Stimulated activated naive CD8-positive, alpha-beta T cell treated with anti-CD3 and anti-CD28 coated beads, Interleukin-15, Interleukin-2, amounts not matched to agents 100 ng/mL and 50 ng/mL, for 24 hours (primary cell): ENCODE data around the gene PXK.
A peak's percentile ranks its signal among the peaks of the same experiment; 100 is the strongest.

Experiments
- H3K27ac Mint-ChIP-seq: one replicate; pipeline ENCODE4 v1.8.0; 2021; ENCODE audit warnings: mild to moderate bottlenecking, mixed read lengths
- H3K27me3 Mint-ChIP-seq: one replicate; pipeline ENCODE4 v1.8.0; 2021; ENCODE audit warnings: mixed read lengths
- H3K36me3 Mint-ChIP-seq: one replicate; pipeline ENCODE4 v1.8.0; 2021; ENCODE audit warnings: low read depth, mixed read lengths
- H3K4me1 Mint-ChIP-seq: one replicate; pipeline ENCODE4 v1.8.0; 2021; ENCODE audit warnings: low read depth, mixed read lengths
- H3K4me3 Mint-ChIP-seq: one replicate; pipeline ENCODE4 v1.8.0; 2021; ENCODE audit warnings: mild to moderate bottlenecking, mixed read lengths
- H3K9me3 Mint-ChIP-seq: one replicate; pipeline ENCODE4 v1.8.0; 2021; ENCODE audit warnings: mixed read lengths

PXK gene

GRCh38 chr3:58370407-58370806 lies 37.7 kb downstream of the PXK start:
- no peak overlapping the region for H3K27ac Mint-ChIP-seq
- H3K4me1 Mint-ChIP-seq: peaks cover 26% of the 10 kb centered on the region
- no peaks in the 10 kb centered on the region for H3K27me3 Mint-ChIP-seq
- no peaks in the 10 kb centered on the region for H3K9me3 Mint-ChIP-seq
- peaks cover 29% of the 10 kb centered on the region for H3K36me3 Mint-ChIP-seq
- H3K4me3 Mint-ChIP-seq: no peak overlapping the region

- Mint-ChIP-seq H3K27ac (no peak overlapping the region), H3K4me3 (no peak overlapping the region), H3K27me3 (no peaks in the 10 kb centered on the region), H3K36me3 (peaks cover 21% of the 10 kb centered on the region), H3K4me1 (peaks cover 13% of the 10 kb centered on the region), H3K9me3 (no peaks in the 10 kb centered on the region)
Observed at GRCh38 chr3:58371754-58372153, 39.1 kb downstream of the PXK start.

GRCh38 chr3:58375254-58375653 lies 42.6 kb downstream of the PXK start:
- no peak overlapping the region for H3K27ac Mint-ChIP-seq
- H3K27me3 Mint-ChIP-seq: no peaks in the 10 kb centered on the region
- peaks cover 26% of the 10 kb centered on the region for H3K36me3 Mint-ChIP-seq
- H3K4me3 Mint-ChIP-seq: no peak overlapping the region
- peaks cover 6% of the 10 kb centered on the region for H3K4me1 Mint-ChIP-seq
- H3K9me3 Mint-ChIP-seq: no peaks in the 10 kb centered on the region

GRCh38 chr3:58377168-58377567 lies 44.5 kb downstream of the PXK start:
- Mint-ChIP-seq H3K27me3 (no peaks in the 10 kb centered on the region), H3K4me1 (peaks cover 6% of the 10 kb centered on the region), H3K9me3 (no peaks in the 10 kb centered on the region), H3K4me3 (no peak overlapping the region), H3K36me3 (peaks cover 23% of the 10 kb centered on the region), H3K27ac (no peak overlapping the region)

GRCh38 chr3:58377750-58378149 lies 45.1 kb downstream of the PXK start:
- no peaks in the 10 kb centered on the region for H3K9me3 Mint-ChIP-seq
- H3K4me3 Mint-ChIP-seq: no peak overlapping the region
- no peak overlapping the region for H3K27ac Mint-ChIP-seq
- peaks cover 28% of the 10 kb centered on the region for H3K36me3 Mint-ChIP-seq
- H3K27me3 Mint-ChIP-seq: no peaks in the 10 kb centered on the region
- H3K4me1 Mint-ChIP-seq: peaks cover 6% of the 10 kb centered on the region

- Mint-ChIP-seq H3K27ac (peak overlapping the region; percentile 32), H3K27me3 (no peaks in the 10 kb centered on the region), H3K4me1 (peaks cover 4% of the 10 kb centered on the region), H3K9me3 (no peaks in the 10 kb centered on the region), H3K4me3 (no peak overlapping the region), H3K36me3 (peaks cover 27% of the 10 kb centered on the region)
Observed at GRCh38 chr3:58379351-58380073, 46.8 kb downstream of the PXK start.

- H3K4me1 Mint-ChIP-seq: peaks cover 8% of the 10 kb centered on the region
- no peaks in the 10 kb centered on the region for H3K27me3 Mint-ChIP-seq
- no peak overlapping the region for H3K27ac Mint-ChIP-seq
- H3K4me3 Mint-ChIP-seq: no peak overlapping the region
- H3K9me3 Mint-ChIP-seq: no peaks in the 10 kb centered on the region
- peaks cover 42% of the 10 kb centered on the region for H3K36me3 Mint-ChIP-seq
Observed at GRCh38 chr3:58383476-58383875, 50.8 kb downstream of the PXK start.

- Mint-ChIP-seq H3K27me3 (no peaks in the 10 kb centered on the region), H3K4me3 (no peak overlapping the region), H3K36me3 (peaks cover 44% of the 10 kb centered on the region), H3K27ac (no peak overlapping the region), H3K4me1 (peaks cover 8% of the 10 kb centered on the region), H3K9me3 (no peaks in the 10 kb centered on the region)
Observed at GRCh38 chr3:58383904-58384303, 51.2 kb downstream of the PXK start.

GRCh38 chr3:58384381-58385090 lies 51.8 kb downstream of the PXK start:
- Mint-ChIP-seq H3K27ac (peak overlapping the region; percentile 11), H3K4me1 (peaks cover 8% of the 10 kb centered on the region)

GRCh38 chr3:58386626-58387365 lies 54.1 kb downstream of the PXK start:
- Mint-ChIP-seq H3K9me3 (no peaks in the 10 kb centered on the region), H3K27ac (no peak overlapping the region), H3K4me3 (no peak overlapping the region), H3K27me3 (no peaks in the 10 kb centered on the region), H3K36me3 (peaks cover 44% of the 10 kb centered on the region), H3K4me1 (peaks cover 8% of the 10 kb centered on the region)

More at GRCh38 chr3:58384381-58385090, 51.8 kb downstream of the PXK start:
- Mint-ChIP-seq H3K9me3 (no peaks in the 10 kb centered on the region), H3K4me3 (no peak overlapping the region), H3K27me3 (no peaks in the 10 kb centered on the region), H3K36me3 (peaks cover 42% of the 10 kb centered on the region)

GRCh38 chr3:58387650-58388546 lies 55.2 kb downstream of the PXK start:
- peak overlapping the region; percentile 9 for H3K27ac Mint-ChIP-seq
- H3K4me1 Mint-ChIP-seq: peaks cover 8% of the 10 kb centered on the region
- no peaks in the 10 kb centered on the region for H3K9me3 Mint-ChIP-seq
- H3K36me3 Mint-ChIP-seq: peaks cover 44% of the 10 kb centered on the region
- H3K27me3 Mint-ChIP-seq: no peaks in the 10 kb centered on the region
- H3K4me3 Mint-ChIP-seq: no peak overlapping the region

- no peak overlapping the region for H3K4me3 Mint-ChIP-seq
- H3K27ac Mint-ChIP-seq: no peak overlapping the region
- peaks cover 43% of the 10 kb centered on the region for H3K36me3 Mint-ChIP-seq
Observed at GRCh38 chr3:58388550-58389091, 55.9 kb downstream of the PXK start.

GRCh38 chr3:58391156-58391865 lies 58.6 kb downstream of the PXK start:
- no peak overlapping the region for H3K27ac Mint-ChIP-seq
- H3K27me3 Mint-ChIP-seq: no peaks in the 10 kb centered on the region
- H3K4me3 Mint-ChIP-seq: no peak overlapping the region
- no peaks in the 10 kb centered on the region for H3K9me3 Mint-ChIP-seq
- peaks cover 52% of the 10 kb centered on the region for H3K36me3 Mint-ChIP-seq
- H3K4me1 Mint-ChIP-seq: peaks cover 3% of the 10 kb centered on the region

More at GRCh38 chr3:58388550-58389091, 55.9 kb downstream of the PXK start:
- H3K27me3 Mint-ChIP-seq: no peaks in the 10 kb centered on the region
- peaks cover 8% of the 10 kb centered on the region for H3K4me1 Mint-ChIP-seq
- H3K9me3 Mint-ChIP-seq: no peaks in the 10 kb centered on the region

GRCh38 chr3:58392181-58392580 lies 59.5 kb downstream of the PXK start:
- H3K9me3 Mint-ChIP-seq: no peaks in the 10 kb centered on the region
- H3K27ac Mint-ChIP-seq: no peak overlapping the region
- no peak overlapping the region for H3K4me3 Mint-ChIP-seq
- no peaks in the 10 kb centered on the region for H3K27me3 Mint-ChIP-seq
- peaks cover 58% of the 10 kb centered on the region for H3K36me3 Mint-ChIP-seq
- peaks cover 3% of the 10 kb centered on the region for H3K4me1 Mint-ChIP-seq
